ENCODE measurements around the gene SLIT1. TPM values are rescaled to one million over a fixed set of nuclear protein-coding genes. Genes with fewer than 3 reads are reported as not detected.
A peak's percentile ranks its signal among the peaks of the same experiment; 100 is the strongest.

Gene SLIT1
- total RNA-seq = under 0.01 and 0.12 TPM in 2 replicates

- H3K4me3 ChIP-seq (ENCODE audit: low read depth, low read length) = no peak within 1 kb of the TSS
- TF ChIP-seq CTCF (conservative IDR thresholded peaks at IDR 0.05; ENCODE audit: low read depth, low read length) = no peak
- DNase-seq (ENCODE audit: low read depth) = no peak
These were observed at the start of gene SLIT1 for GRCh38 chr10:97185326-97186058. Gene SLIT1 (minus strand): TSS chr10:97185959. CDS start chr10:97185674, 285 bp downstream.

GRCh38 chr10:97235353-97235752, 49.6 kb upstream of the SLIT1 start:
- DNase-seq (ENCODE audit: low read depth) = no peak
- no peak for TF ChIP-seq CTCF (conservative IDR thresholded peaks at IDR 0.05; ENCODE audit: low read depth, low read length)
- H3K4me3 ChIP-seq (ENCODE audit: low read depth, low read length) = no peak overlapping the region

GRCh38 chr10:97234400-97234799, 48.6 kb upstream of the SLIT1 start:
- TF ChIP-seq CTCF (conservative IDR thresholded peaks at IDR 0.05; ENCODE audit: low read depth, low read length) = peak; percentile 67
- no peak overlapping the region for H3K4me3 ChIP-seq (ENCODE audit: low read depth, low read length)
- DNase-seq (ENCODE audit: low read depth) = no peak

GRCh38 chr10:97230146-97230545, 44.4 kb upstream of the SLIT1 start:
- no peak overlapping the region for H3K4me3 ChIP-seq (ENCODE audit: low read depth, low read length)
- no peak for TF ChIP-seq CTCF (conservative IDR thresholded peaks at IDR 0.05; ENCODE audit: low read depth, low read length)
- DNase-seq (ENCODE audit: low read depth) = no peak

GRCh38 chr10:97229322-97230015, 43.7 kb upstream of the SLIT1 start:
- TF ChIP-seq CTCF (conservative IDR thresholded peaks at IDR 0.05; ENCODE audit: low read depth, low read length) = no peak
- no peak overlapping the region for H3K4me3 ChIP-seq (ENCODE audit: low read depth, low read length)
- no peak for DNase-seq (ENCODE audit: low read depth)

- DNase-seq (ENCODE audit: low read depth) = no peak
- TF ChIP-seq CTCF (conservative IDR thresholded peaks at IDR 0.05; ENCODE audit: low read depth, low read length) = no peak
- H3K4me3 ChIP-seq (ENCODE audit: low read depth, low read length) = no peak overlapping the region
These were observed 43.0 kb upstream of the SLIT1 start for GRCh38 chr10:97228775-97229157.
